Glutamatergic neuron (in vitro differentiated cells): ENCODE results near the gene NEUROD2. TPM values are rescaled to one million over a fixed set of nuclear protein-coding genes. Genes with fewer than 3 reads are reported as not detected.
A peak's percentile ranks its signal among the peaks of the same experiment; 100 is the strongest.

Experiments
- DNase-seq: peaks from one replicate; pipeline ENCODE4 v3.0.0; 2022
- H3K27ac Mint-ChIP-seq: one replicate; pipeline ENCODE4 v1.8.0; 2020; ENCODE audit warnings: mild to moderate bottlenecking, mixed read lengths, inconsistent platforms; ENCODE audit not compliant: unreplicated experiment
- H3K27me3 Mint-ChIP-seq: one replicate; pipeline ENCODE4 v1.8.0; 2020; ENCODE audit warnings: mild to moderate bottlenecking, moderate library complexity, mixed read lengths, inconsistent platforms; ENCODE audit not compliant: unreplicated experiment
- H3K36me3 Mint-ChIP-seq: one replicate; pipeline ENCODE4 v1.8.0; 2020; ENCODE audit warnings: mild to moderate bottlenecking, mixed read lengths, inconsistent platforms; ENCODE audit not compliant: unreplicated experiment
- H3K4me1 Mint-ChIP-seq: one replicate; pipeline ENCODE4 v1.8.0; 2020; ENCODE audit warnings: mild to moderate bottlenecking, low read depth, mixed read lengths, inconsistent platforms; ENCODE audit not compliant: unreplicated experiment
- H3K4me3 Mint-ChIP-seq: one replicate; pipeline ENCODE4 v1.8.0; 2020; ENCODE audit warnings: mild to moderate bottlenecking, mixed read lengths, inconsistent platforms; ENCODE audit not compliant: unreplicated experiment
- H3K9me3 Mint-ChIP-seq: one replicate; pipeline ENCODE4 v1.8.0; 2020; ENCODE audit warnings: mild to moderate bottlenecking, moderate library complexity, mixed read lengths, inconsistent platforms; ENCODE audit not compliant: unreplicated experiment
- CTCF ChIP-seq: fragments of 200-600 bp; sonication (generic); IDR thresholded peaks from one replicate; pipeline ENCODE4 v1.5.0; 2021; ENCODE audit not compliant: partially characterized antibody, unreplicated experiment
- long read RNA-seq: library from polyadenylated mRNA; unstranded; transcript quantifications from one replicate; pipeline ENCODE4 v2.0.0, GENCODE V29; 2020; ENCODE audit not compliant: unreplicated experiment
- total RNA-seq: library from RNA; stranded (reverse); fragmentation: NEBNext Ultra II Directional; extraction: Animal tissue kit (Norgen Biotek cat#: 25700); gene quantifications from one replicate; pipeline ENCODE4 v1.2.1, GENCODE V29; 2021; ENCODE audit not compliant: unreplicated experiment

NEUROD2 gene
- total RNA-seq = 6.3 TPM
- long read RNA-seq, full-length matches to known transcripts = 1 of 1 reads
- long read RNA-seq, partial matches to known transcripts = 0 of 1 reads
- long read RNA-seq, other reads (novel, unspliced or antisense) = 0 of 1 reads

DNA sequence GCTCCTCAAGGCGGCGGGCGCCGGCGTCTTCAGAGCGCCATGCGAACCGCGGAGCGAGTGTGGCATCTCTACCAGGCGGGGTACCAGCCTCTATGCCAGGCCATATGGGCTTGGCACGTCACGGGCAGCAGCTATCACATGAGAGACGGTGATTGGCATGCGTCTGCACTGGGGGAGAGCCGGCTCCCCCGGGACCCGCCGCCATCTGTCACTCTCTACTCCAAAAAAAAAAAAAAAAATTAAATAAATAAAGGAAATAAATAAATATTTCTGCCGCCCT, at the start of gene NEUROD2:
Gene NEUROD2, minus strand, starts transcription at position 70 of the 280 bp plus-strand sequence. CDS start 1,321 bp downstream, outside the sequence.
- no peaks in the 10 kb centered on the region for H3K36me3 Mint-ChIP-seq
- H3K27me3 Mint-ChIP-seq = peaks cover 15% of the 10 kb centered on the region
- no peak for DNase-seq

GRCh38 chr17:39655105-39655504, 47.4 kb upstream of the NEUROD2 start:
- no peaks in the 10 kb centered on the region for H3K36me3 Mint-ChIP-seq
- no peak for DNase-seq
- TF ChIP-seq CTCF = no peak
- H3K27me3 Mint-ChIP-seq = peaks cover 12% of the 10 kb centered on the region
- no peak overlapping the region for H3K27ac Mint-ChIP-seq
- H3K9me3 Mint-ChIP-seq = peaks cover 4% of the 10 kb centered on the region
- H3K4me3 Mint-ChIP-seq = no peak overlapping the region
- H3K4me1 Mint-ChIP-seq = no peaks in the 10 kb centered on the region

More for the DNA sequence above, at the start of gene NEUROD2:
- Mint-ChIP-seq H3K4me3 (peak within 1 kb of the TSS; percentile 88), H3K9me3 (peaks cover 3% of the 10 kb centered on the region), H3K4me1 (peaks cover 23% of the 10 kb centered on the region), H3K27ac (peak within 1 kb of the TSS; percentile 60)
- TF ChIP-seq CTCF = no peak

DNA sequence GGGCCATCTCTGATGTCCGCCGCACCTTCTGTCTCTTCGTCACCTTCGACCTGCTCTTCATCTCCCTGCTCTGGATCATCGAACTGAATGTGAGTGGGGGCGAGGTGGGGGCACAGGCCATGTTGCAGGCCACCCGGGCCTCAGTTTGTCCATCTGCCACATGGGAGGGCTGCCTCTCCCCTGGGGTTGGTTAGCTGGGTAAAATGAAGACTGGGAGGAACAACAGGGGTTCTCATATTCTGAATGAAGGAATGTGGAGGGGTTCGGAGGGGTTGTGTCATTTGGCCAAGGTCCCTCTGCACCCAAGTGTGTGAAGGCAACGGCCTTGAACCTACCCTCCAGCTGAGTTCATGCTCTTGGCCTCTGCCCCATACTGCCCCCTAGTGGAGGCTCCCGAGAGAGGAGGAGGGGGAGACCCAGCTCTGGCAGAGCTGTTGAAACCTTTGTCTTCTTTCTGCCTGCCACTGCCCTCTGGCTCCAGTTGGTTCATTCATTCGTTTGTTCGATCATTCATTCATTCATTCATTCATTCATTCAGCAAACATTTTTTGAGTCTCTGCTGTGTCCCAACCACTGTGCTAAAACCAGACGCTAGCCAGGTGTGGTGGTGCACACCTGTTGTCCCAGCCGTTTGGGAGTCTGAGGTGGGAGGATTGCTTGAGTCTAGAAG, 46.1 kb upstream of the NEUROD2 start:
- H3K4me3 Mint-ChIP-seq = peak overlapping the region; percentile 25
- H3K4me1 Mint-ChIP-seq = no peaks in the 10 kb centered on the region

DNA sequence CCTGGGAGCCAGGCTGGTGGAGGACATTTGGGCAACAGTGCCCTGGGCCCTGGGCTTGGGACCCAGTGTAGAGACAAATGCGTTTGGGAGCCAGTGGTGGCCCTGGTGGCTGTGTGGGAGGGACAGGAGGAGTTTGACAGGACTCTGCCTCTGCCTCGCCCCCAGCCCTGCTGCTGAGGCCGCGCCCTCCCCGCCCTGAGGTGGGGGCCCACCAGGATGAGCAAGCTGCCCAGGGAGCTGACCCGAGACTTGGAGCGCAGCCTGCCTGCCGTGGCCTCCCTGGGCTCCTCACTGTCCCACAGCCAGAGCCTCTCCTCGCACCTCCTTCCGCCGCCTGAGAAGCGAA, 45.6 kb upstream of the NEUROD2 start:
- DNase-seq = no peak
- H3K36me3 Mint-ChIP-seq = no peaks in the 10 kb centered on the region
- H3K9me3 Mint-ChIP-seq = peaks cover 5% of the 10 kb centered on the region
- TF ChIP-seq CTCF = no peak
- H3K4me1 Mint-ChIP-seq = peaks cover 2% of the 10 kb centered on the region
- H3K27me3 Mint-ChIP-seq = peaks cover 12% of the 10 kb centered on the region
- no peak overlapping the region for H3K4me3 Mint-ChIP-seq
- H3K27ac Mint-ChIP-seq = no peak overlapping the region

More for the DNA sequence above, 46.1 kb upstream of the NEUROD2 start:
- H3K27me3 Mint-ChIP-seq = peaks cover 12% of the 10 kb centered on the region
- peak; percentile 78 for TF ChIP-seq CTCF
- no peak overlapping the region for H3K27ac Mint-ChIP-seq
- no peaks in the 10 kb centered on the region for H3K36me3 Mint-ChIP-seq
- peaks cover 4% of the 10 kb centered on the region for H3K9me3 Mint-ChIP-seq
- peak; percentile 87 for DNase-seq

DNA sequence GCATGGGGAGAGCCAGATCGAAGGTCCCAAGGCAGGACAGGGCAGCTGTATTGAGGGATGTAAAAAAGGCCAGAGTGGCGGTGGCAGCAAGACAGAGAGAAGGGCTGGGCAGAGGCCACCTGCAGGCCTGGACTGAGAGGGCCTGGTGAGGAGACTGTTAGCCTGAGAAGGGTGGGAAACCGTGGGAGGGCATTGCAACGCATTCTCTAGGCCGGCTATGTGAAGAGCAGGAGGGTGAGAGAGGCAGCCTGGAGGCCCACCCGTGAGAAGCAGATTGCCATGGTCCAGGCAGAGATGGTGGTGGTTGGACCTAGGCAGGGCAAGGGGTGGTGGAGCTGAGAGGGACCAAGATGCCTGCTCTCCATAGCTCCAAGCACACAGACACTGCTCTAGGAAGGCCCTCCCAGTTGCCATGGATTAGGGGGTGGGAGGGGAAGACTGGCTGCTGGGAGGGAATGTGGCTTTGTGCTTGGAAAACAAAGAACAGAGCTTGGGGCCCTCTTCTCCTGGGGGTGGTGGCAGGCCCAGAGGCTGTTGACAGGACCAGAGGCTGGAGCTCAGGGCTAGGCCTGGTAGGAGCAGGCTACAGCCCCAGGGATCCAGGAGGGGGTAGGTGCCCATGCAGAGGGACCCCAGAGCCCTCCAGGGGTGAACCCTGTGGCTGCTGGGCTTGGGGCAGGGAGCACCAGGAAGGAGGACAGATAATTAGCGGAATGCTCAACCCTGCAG, 45.0 kb upstream of the NEUROD2 start:
- H3K4me1 Mint-ChIP-seq = peaks cover 2% of the 10 kb centered on the region
- peaks cover 5% of the 10 kb centered on the region for H3K9me3 Mint-ChIP-seq
- peak overlapping the region; percentile 17 for H3K27ac Mint-ChIP-seq
- no peak for DNase-seq
- no peak overlapping the region for H3K4me3 Mint-ChIP-seq
- TF ChIP-seq CTCF = no peak
- H3K27me3 Mint-ChIP-seq = peaks cover 12% of the 10 kb centered on the region
- no peaks in the 10 kb centered on the region for H3K36me3 Mint-ChIP-seq
